Stimulated activated CD4-positive, alpha-beta T cell treated with anti-CD3 and anti-CD28 coated beads, TNF-alpha, amount 100 ng/mL, for 48 hours (primary cell): ENCODE measurements around the gene ALDH1A1.

Experiments used
- DNase-seq, 3 donors: peaks; one replicate each; pipeline ENCODE4 v3.0.0-alpha.2; 2020; ENCODE audit warnings: low read depth in 3 of 3

The ALDH1A1 gene

DNA sequence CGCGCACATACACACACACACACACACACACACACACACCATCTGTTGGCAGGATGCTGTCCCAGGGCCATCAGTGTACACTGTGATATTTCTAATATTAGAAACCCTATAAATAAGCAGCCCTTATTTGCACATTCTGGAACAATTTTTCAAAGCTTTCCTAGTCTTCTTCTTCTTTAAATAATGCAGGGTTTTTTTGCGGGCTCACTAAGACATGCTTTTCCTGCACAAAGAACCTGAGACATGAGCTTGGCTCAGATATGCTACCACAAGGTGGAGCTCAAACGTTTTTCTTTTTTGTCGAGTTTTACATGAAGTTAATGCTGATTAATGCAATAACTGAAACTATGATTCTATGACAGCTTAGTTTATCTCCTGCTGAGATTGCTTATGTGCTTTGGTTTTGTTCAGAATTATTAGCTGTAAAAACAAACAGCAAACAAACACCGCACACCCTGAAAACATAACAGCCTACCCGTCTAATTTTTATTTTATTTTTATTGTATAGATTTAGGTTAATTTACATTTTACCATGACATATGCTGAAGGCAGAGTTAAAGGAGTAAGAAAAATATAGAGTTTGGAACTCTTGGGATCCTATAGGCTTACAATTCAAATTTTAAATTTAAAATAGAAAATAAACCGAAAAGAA is 95.8 kb downstream of the ALDH1A1 start:
- DNase-seq, result no peak

DNA sequence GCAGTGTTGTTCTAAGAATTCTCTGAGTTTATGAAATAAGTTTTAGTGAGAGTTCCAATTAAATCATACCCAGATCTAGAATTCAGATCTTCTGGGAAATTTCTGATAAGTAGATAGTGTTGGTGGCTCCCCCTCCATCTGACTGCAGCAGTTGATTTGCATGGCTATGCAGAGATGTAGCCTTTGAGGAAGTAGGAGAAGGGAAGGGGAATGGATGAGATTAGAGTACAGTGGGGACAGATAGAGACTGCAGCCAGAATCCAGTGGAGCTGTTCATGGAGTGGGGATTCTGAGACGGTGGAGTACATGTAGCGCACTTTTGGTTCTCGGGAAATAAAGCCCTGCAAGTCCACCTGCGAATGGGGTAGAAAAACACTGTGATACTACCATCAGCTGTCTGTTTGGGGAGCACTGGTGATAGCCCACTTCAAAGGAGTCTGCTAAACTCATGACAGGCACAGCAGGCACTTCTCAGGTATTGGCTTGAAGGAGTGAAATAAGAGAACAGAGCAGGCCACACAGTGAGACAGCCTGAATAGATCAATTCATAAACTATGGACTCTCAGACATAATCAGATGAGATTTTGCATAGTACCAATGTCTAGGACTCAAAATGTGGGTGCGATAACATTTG is 96.8 kb downstream of the ALDH1A1 start:
- DNase-seq, result no peak

DNA sequence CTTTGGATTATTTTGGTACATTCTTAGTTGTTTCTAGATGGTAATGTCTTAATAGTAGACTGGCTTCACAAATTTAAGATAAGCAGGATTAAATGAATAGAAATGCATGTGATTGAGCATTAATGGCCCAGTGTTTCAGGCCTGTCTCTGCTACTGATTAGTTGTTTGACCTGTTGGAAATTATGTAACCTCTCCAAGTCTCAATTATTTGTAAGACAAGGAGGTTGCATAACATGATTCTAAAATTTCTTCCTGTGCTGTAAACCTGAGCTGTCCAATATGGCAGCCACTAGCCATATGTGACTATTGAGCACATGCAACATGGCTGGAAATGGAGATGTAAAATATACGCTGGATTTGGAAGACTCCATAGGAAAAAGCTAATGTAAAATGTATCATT is 97.5 kb downstream of the ALDH1A1 start:
- no peak for DNase-seq
